ENCODE results near the gene AADACL4. TPM values are rescaled to one million over a fixed set of nuclear protein-coding genes. Genes with fewer than 3 reads are reported as not detected.

Gene AADACL4
- total RNA-seq: not detected
- long read RNA-seq: 0 reads

DNA sequence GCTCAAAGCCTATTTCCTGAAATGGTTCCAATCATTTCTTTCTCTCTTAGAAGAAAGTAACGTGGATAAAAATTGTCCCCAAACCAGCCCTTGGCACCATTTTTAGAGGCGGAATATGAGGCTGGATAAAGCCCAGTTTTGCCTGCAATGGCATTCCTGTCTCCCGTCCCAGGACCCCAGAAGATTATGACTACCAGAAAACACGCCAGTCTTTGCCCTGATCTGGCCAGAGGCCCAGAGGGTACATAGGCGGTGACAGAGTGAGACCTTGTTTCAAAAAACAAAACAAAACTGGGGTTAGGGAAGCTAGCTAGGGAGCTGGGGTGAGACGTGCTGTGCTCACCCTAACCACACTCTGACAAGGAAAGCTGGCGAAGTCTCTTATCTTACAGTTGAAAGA is at the start of gene AADACL4:
AADACL4 (plus strand) TSS at position 301 of the 400 bp plus-strand sequence. CDS start 462 bp downstream, outside the sequence.
- no peak for DNase-seq
- Histone ChIP-seq H3K9me3 (peaks cover 5% of the 10 kb centered on the region), H3K36me3 (no peaks in the 10 kb centered on the region), H3K4me3 (no peak within 1 kb of the TSS), H3K4me1 (no peaks in the 10 kb centered on the region), H3K27me3 (no peaks in the 10 kb centered on the region), H3K27ac (no peak within 1 kb of the TSS)
- intact Hi-C loops (cut with DNase I): no loop called here
- ATAC-seq: no peak
- TF ChIP-seq, protein P1, sequence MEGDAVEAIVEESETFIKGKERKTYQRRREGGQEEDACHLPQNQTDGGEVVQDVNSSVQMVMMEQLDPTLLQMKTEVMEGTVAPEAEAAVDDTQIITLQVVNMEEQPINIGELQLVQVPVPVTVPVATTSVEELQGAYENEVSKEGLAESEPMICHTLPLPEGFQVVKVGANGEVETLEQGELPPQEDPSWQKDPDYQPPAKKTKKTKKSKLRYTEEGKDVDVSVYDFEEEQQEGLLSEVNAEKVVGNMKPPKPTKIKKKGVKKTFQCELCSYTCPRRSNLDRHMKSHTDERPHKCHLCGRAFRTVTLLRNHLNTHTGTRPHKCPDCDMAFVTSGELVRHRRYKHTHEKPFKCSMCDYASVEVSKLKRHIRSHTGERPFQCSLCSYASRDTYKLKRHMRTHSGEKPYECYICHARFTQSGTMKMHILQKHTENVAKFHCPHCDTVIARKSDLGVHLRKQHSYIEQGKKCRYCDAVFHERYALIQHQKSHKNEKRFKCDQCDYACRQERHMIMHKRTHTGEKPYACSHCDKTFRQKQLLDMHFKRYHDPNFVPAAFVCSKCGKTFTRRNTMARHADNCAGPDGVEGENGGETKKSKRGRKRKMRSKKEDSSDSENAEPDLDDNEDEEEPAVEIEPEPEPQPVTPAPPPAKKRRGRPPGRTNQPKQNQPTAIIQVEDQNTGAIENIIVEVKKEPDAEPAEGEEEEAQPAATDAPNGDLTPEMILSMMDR (IDR thresholded peaks at IDR 0.05): no peak

DNA sequence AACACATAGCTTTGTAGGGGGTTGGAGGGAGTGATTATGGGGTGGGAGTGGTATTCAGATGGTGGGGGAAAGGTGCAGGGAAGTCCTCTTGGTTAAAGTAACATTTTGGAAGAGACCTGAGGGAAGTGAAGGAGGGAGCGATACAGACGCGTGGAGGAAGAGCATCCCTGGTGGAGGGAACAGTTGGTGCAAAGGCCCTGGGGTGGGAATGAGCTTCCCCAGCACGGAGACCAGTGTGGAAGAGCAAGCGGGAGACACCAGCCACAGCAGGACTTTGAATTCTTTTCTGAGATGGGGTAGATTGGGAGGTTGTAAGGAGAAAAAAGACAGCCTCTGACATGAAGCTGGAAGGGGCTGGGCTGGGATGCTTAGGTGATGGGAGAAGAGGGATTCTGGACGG is 49.4 kb upstream of the AADACL4 start:
- intact Hi-C loops (cut with DNase I): no loop called here
- Histone ChIP-seq H3K27me3 (no peaks in the 10 kb centered on the region), H3K9me3 (no peaks in the 10 kb centered on the region), H3K4me3 (no peak overlapping the region), H3K27ac (peak overlapping the region; percentile 55), H3K36me3 (no peaks in the 10 kb centered on the region), H3K4me1 (peaks cover 79% of the 10 kb centered on the region)
- TF ChIP-seq, protein P1 (IDR thresholded peaks at IDR 0.05): no peak
- no peak for DNase-seq
- no peak for ATAC-seq

DNA sequence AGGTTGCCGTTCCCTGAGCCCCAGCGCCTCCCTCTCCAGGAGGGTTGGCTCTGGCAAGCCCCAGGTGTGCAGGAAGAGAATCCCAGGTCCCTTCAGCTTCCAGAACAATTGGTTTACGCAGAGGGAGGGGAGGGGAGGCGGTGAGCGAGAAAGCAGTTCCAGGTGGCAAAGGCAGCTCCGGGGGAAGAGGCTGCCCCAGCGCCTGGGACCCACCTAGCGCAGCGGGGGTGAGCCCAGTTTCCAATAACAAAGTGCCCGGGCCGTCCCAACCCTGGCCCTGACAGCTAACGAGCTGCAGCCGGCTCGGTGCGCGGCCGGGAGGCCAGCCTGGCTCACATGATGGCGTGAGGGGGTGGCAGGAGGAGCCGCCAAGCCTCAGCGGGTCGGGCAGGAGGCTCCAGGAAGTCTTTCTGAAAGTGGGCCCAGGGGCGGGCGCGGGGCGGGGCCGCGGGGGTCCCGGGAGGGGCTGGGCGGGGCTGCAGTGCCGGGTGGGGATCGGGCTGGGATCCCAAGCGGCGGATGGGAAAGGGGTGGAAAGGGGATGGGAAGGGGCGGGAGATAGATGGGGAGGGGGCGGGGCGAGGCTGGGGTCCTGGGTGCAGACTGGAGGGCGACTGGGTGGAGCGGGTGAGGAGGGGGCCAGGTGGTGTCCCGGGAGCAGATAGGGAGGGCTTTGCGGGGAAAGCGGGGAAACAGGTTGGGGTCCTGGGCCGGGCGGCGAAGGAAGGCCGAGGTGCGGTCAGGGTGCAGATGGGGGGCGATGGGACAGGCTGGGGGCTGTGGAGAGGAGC is 48.7 kb upstream of the AADACL4 start:
- H3K4me1 ChIP-seq: peaks cover 86% of the 10 kb centered on the region
- no peaks in the 10 kb centered on the region for H3K36me3 ChIP-seq
- peak; percentile 61 for ATAC-seq
- H3K9me3 ChIP-seq: no peaks in the 10 kb centered on the region
- intact Hi-C loops (cut with DNase I): no loop called here
- TF ChIP-seq, protein P1 (IDR thresholded peaks at IDR 0.05): no peak
- H3K4me3 ChIP-seq: peak overlapping the region; percentile 43
- H3K27me3 ChIP-seq: no peaks in the 10 kb centered on the region
- H3K27ac ChIP-seq: peak overlapping the region; percentile 85
- peak; percentile 87 for DNase-seq

DNA sequence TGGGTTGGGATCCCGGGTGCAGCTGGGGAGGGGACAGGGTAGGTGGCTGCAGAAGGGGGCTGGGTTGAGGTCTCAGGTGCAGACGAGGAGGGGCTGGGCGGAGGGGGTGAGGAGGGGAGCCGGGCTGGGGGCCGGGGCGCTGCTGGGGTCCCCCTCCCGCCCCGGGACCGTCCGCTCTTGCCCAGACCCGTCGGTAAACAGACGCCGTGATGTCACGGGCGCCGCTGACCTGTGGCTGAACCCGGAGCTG is 48.2 kb upstream of the AADACL4 start:
- intact Hi-C loops (cut with DNase I): no loop called here
- peaks cover 88% of the 10 kb centered on the region for H3K4me1 ChIP-seq

DNA sequence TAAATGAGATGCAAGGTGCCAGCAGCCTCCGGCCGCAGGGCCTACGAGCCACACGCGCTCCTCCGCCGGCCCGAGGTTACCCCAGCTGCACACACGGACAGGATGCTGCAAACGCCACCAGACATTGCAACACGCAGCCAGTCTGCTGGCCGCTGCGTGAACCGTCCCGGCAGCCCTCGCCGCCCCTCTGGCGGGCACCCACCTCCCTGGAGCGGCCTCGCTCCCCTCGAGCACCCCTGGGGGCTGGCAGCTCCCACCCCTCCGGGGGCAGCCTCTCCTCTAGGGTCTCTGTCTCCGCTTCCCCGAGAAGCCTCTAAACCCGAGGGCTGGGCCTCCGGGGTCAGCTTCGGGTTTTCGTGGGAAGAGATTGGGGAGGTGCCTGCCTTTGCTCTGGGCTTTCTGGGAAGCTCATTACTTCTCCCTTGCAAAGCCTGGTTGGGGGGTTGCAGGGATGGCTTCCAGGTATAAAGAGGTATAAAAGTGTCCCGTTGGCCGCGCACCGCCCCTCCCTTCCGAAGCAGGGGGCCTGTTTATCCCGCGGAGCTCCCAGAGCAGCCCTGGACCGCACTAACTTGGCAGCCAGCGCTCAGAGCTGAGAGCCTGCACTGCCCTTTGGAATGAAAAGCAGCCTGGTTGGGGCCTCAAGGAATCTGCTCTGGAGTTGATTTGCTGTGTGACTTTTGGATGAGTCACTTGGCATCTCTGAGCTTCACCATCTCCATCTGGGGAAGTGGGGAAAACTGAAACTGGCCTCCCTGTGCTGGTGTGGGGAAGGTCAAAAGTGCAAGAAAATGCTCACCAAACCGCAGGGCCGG is 47.7 kb upstream of the AADACL4 start:
- H3K27me3 ChIP-seq: no peaks in the 10 kb centered on the region
- intact Hi-C loops (cut with DNase I): no loop called here
- ATAC-seq: peak; percentile 90
- H3K4me1 ChIP-seq: peaks cover 87% of the 10 kb centered on the region
- no peaks in the 10 kb centered on the region for H3K36me3 ChIP-seq
- H3K27ac ChIP-seq: peak overlapping the region; percentile 85
- peak; percentile 94 for DNase-seq
- H3K4me3 ChIP-seq: peak overlapping the region; percentile 43
- TF ChIP-seq, protein P1 (IDR thresholded peaks at IDR 0.05): no peak
- H3K9me3 ChIP-seq: no peaks in the 10 kb centered on the region

More for the DNA sequence above, 48.2 kb upstream of the AADACL4 start:
- Histone ChIP-seq H3K9me3 (no peaks in the 10 kb centered on the region), H3K27me3 (no peaks in the 10 kb centered on the region), H3K4me3 (peak overlapping the region; percentile 43), H3K27ac (peak overlapping the region; percentile 85), H3K36me3 (no peaks in the 10 kb centered on the region)
- ATAC-seq: no peak
- no peak for DNase-seq
- TF ChIP-seq, protein P1 (IDR thresholded peaks at IDR 0.05): no peak
